ENCODE results near the gene SEC16B.
"Not testable (repeated sequence)": the region's sequence is repeated elsewhere in the genome, so short reads cannot be mapped to it uniquely, and the experiment has no call there.

The SEC16B gene

DNA sequence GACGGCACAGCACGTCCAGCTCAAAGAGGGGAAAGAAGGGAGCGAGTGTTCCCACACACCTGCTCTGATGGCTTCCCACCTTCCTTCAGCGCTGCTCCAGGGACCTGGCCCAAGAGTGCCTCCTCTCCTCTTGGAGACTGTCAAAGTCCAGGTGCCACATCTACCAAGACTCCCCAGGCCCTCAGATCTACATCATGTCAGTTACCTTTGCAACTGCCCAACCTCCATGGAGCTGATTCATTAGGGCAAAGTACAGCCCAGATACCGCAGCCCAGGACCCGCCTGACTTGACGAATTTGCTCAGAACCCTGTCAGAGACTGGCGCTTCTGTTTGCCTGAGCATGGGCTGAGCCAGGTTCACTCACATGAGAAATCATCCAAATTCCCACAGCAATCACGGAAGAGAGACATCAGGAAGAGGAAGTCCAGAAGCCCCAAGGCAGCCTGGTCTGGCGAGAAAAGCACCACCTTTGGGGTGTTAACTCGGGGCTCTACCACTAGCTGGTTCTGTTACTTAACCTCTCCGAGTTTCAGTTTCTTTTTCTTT lies at the start of gene SEC16B:
Gene SEC16B (minus strand): TSS at position 234 of the 547 bp plus-strand sequence. CDS start 2,077 bp downstream, outside the sequence.
- no peak for DNase-seq

DNA sequence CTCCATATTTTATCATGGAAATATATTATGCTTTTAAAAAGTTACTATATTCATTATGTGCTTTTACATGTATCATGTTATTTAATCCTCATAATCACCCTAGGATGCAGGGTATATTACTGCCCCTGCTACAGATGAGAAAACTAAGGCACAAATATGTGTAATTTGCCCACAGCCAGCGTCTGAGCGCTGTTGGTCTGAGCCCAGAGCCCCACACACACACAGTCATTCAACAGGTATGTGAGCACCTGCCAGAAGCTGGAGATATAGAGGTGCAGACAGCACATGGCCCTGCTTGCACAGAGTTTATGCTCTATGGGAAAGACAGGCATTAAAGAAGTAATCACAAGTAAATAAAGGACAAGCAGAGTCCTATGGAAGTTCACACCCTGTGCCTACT lies 49.8 kb upstream of the SEC16B start:
- no peak for DNase-seq

GRCh38 chr1:178019208-178019607 lies 49.4 kb upstream of the SEC16B start:
- no peak for DNase-seq

DNA sequence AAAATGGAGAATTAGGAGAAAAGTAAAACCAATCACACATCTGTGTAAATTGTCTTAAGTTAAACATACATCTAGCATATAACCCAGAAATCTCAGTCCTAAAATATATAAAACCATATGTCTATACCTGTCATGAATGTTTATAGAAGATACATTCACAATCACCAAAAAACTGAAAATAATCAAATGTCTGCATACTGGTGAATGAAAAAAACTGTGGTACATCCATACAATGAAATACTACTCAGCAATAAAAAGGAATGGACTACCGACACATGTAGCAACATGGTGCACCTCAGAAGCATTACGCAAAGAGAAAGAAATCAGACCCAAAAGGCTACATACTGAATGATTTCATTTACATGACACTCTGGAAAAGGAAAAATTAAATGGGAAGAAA lies 47.7 kb upstream of the SEC16B start:
- DNase-seq, result no peak

- DNase-seq, result no peak
Observed at GRCh38 chr1:178011864-178012503, 42.1 kb upstream of the SEC16B start.

DNA sequence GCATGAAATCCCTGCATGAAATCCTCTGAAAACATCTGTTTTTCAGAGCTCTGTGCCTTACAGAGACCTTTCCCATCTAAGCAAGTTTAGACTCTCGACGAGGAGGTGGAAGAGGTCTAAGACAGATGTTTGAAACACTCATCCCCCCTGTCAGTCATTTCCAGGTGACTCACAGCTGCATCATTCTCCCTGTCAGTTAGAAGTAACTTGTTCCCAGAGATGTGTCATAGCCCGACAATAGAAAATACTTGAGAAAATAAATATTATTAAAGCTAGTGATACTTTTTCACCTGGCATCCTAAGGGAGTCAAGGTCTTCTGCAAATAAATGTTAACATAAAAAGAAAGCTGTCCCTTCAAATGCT lies 41.6 kb upstream of the SEC16B start:
- DNase-seq, result no peak

DNA sequence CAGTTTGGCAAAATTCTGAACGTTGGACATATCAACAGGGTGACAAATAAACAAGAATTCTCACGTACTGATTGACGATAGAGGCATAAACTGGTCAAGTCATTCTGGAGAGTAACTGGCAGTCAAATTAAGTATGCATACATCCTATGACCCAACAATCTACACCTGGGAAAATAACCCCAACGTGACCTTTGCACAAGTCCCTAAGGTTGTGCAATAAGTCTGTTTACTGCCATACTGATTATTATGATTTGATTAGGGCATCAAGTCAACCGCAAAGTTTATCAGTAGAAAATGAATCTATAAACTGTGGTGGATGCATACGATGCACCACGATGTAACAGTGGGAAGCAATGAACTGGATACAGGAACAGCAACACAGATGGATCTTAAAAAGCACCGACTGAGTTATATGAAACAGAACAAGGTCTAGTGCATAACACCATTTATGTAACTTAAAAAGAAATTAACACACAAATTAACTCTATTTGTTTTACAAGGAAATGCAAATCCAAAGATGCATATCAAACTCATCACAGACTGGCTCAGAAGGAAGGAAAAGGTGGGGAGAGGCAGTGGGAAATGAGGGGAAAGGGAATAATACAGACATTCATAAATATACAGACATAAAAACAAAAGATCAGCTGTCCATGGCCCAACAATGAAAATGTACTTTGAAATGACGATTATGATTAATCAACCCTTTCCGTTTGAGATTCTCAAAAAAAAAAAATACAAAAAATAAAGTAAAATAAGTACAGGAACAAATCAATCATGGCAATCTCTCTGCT lies 41.0 kb upstream of the SEC16B start:
- no peak for DNase-seq

GRCh38 chr1:178006043-178006442 lies 36.2 kb upstream of the SEC16B start:
- DNase-seq, result no peak

GRCh38 chr1:178005450-178005849 lies 35.6 kb upstream of the SEC16B start:
- no peak for DNase-seq

- DNase-seq, result no peak
Observed at GRCh38 chr1:178004926-178005391, 35.1 kb upstream of the SEC16B start.

DNA sequence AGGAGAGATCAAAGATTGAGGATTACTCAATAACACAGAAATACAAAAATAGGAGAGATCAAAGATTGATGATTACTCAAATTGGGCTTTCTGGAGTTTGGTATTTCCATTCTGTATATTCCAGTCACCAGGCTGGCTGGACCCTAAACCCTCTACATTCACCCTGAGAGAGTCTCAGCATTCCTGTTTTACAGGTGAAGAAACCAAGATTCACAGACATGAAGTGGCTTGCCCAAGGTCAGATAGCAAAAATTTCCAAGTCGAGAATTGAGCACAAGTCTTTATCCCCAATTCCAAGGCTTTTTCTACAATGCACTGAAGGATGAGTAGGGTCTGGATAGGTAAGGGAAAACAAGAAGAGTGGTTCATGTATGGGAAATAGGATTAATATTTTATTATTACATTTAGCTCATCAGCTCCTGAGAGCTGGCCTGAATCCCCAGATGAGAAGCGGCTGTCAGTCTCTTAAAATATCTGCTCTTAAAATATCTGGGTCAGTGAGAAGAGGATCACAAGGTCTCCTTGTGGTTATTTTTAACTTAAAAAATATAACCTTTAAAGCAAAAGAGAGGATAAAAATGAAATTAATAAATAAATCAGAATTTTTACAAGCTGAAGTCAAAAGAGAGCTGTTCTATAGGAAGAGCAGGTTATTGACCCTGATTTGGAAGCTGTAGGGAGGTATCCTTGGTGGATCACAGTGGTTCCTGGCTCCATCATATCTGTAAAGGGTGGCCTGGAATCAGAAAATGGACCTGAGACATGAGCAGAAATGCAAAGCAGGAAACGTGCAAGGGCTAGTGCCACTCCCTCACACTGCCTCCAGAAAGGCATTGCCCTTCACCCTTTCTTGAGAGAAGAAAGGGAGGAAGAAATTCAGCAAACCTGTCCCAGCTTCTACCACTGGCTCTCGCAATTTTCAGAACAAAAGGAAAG lies 29.1 kb upstream of the SEC16B start:
- DNase-seq, result no peak

- DNase-seq, result no peak
Observed at GRCh38 chr1:177996957-177997356, 27.1 kb upstream of the SEC16B start.

- DNase-seq, result no peak
Observed at GRCh38 chr1:177995369-177995768, 25.5 kb upstream of the SEC16B start.

DNA sequence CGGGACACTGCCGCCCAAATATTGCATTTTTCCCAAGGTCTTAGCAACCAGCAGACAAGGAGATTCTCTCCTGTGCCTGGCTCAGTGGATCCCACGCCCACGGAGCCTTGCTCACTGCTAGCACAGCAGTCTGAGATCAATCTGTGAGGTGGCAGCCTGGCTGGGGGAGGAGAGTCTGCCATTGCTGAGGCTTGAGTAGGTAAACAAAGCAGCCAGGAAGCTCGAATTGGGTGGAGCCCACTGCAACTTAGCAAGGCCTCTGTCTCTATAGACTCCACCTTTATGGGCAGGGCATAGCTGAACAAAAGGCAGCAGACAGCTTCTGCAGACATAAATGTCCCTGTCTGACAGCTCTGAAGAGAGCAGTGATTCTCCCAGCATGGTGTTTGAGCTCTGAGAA lies 16.4 kb upstream of the SEC16B start:
- not testable (repeated sequence) for DNase-seq

- no peak for DNase-seq
Observed at GRCh38 chr1:177984761-177985160, 14.9 kb upstream of the SEC16B start.

- DNase-seq, result no peak
Observed at GRCh38 chr1:177984136-177984525, 14.3 kb upstream of the SEC16B start.

GRCh38 chr1:177983482-177984135 lies 13.8 kb upstream of the SEC16B start:
- DNase-seq, result no peak

DNA sequence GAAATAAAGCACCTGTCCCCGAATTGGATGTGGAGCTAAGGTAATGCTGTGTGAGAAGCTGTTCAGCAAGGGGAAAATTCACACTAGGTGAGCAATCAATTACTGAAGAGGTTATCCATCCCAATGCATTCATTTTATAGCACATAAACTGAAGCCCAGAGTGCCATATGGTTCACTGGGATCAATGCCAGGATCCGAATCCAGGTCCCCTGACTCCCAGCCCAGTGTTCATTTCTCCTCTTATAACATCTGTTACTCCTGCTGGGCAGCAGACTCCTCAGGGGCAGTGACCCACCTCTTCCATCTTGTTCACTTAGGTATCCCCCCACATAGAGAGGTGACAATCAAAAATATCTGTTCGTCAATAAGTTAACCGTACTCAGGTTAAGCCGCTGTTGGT lies 13.2 kb upstream of the SEC16B start:
- DNase-seq, result no peak

GRCh38 chr1:177981200-177981599 lies 11.3 kb upstream of the SEC16B start:
- DNase-seq, result no peak

GRCh38 chr1:177979272-177979671 lies 9.4 kb upstream of the SEC16B start:
- no peak for DNase-seq

- no peak for DNase-seq
Observed at GRCh38 chr1:177978530-177978929, 8.7 kb upstream of the SEC16B start.

- DNase-seq, result no peak
Observed at GRCh38 chr1:177977141-177977540, 7.3 kb upstream of the SEC16B start.

DNA sequence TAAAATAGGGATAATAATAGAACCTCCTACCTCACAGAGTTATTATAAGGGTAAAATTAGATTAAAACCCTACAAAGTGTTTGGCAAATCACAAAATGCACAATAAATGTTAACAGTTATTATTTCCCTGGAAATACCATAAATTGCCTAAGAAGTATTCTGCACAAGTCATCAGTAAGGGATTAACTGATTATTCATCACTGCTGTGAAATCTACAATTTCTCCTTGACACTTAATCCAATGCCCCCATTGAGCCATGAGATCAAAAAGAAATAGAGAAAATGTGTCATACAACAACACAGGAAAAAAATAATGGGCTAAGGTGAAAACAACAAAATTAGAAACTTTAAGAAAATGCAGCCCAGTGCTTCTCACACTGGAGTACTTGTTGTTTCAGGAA lies 6.7 kb upstream of the SEC16B start:
- no peak for DNase-seq
